Vagina (tissue), 2 donors: ENCODE measurements around the gene GRM3.

Source experiments
- POLR2A ChIP-seq, 2 donors: fragments of 450-650 bp; IDR thresholded peaks; one replicate each; pipeline ENCODE4 v1.6.1; 2017; ENCODE audit warnings: antibody characterized with exemption in 2 of 2, mild to moderate bottlenecking in 2 of 2, moderate library complexity in 2 of 2
- TF ChIP-seq, protein P1 (sequence below), 3 experiments: fragments of 450-650 bp in 2 of 3; fragments of 200-600 bp in 1 of 3; sonication (generic) in 1 of 3; IDR thresholded peaks; one replicate each; pipeline ENCODE4 v1.5.1; 2017 to 2019; ENCODE audit warnings: antibody characterized with exemption in 3 of 3, mild to moderate bottlenecking in 2 of 3, moderate library complexity in 2 of 3

DNA sequence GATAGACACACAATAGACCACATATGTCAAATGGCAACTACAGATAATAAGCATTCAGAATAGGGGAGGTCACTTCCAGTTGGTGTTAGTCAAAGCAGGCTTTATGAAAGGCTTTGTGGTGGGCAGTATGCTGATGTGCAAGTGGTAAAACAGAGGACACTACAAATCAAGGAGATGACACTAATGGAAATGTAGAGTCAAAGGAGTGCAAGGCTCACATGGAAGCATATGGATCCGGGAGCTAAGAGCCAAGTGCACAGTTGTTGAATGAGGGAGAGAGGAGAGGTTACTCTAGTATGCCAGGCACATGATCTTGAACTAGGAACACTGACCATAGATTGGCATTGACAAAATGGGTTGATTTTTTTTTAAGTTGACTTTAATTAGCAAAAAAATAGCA, 62.7 kb downstream of the GRM3 start:
- TF ChIP-seq, protein P1, sequence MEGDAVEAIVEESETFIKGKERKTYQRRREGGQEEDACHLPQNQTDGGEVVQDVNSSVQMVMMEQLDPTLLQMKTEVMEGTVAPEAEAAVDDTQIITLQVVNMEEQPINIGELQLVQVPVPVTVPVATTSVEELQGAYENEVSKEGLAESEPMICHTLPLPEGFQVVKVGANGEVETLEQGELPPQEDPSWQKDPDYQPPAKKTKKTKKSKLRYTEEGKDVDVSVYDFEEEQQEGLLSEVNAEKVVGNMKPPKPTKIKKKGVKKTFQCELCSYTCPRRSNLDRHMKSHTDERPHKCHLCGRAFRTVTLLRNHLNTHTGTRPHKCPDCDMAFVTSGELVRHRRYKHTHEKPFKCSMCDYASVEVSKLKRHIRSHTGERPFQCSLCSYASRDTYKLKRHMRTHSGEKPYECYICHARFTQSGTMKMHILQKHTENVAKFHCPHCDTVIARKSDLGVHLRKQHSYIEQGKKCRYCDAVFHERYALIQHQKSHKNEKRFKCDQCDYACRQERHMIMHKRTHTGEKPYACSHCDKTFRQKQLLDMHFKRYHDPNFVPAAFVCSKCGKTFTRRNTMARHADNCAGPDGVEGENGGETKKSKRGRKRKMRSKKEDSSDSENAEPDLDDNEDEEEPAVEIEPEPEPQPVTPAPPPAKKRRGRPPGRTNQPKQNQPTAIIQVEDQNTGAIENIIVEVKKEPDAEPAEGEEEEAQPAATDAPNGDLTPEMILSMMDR (IDR thresholded peaks at IDR 0.05) = no peak
- no peak for TF ChIP-seq POLR2A (IDR thresholded peaks at IDR 0.05)
